ENCODE results near the gene NPHP4. TPM values are rescaled to one million over a fixed set of nuclear protein-coding genes. Genes with fewer than 3 reads are reported as not detected.

NPHP4 gene
- total RNA-seq, 2 experiments from 2014 or later: 14.2 to 15.7 TPM

DNA sequence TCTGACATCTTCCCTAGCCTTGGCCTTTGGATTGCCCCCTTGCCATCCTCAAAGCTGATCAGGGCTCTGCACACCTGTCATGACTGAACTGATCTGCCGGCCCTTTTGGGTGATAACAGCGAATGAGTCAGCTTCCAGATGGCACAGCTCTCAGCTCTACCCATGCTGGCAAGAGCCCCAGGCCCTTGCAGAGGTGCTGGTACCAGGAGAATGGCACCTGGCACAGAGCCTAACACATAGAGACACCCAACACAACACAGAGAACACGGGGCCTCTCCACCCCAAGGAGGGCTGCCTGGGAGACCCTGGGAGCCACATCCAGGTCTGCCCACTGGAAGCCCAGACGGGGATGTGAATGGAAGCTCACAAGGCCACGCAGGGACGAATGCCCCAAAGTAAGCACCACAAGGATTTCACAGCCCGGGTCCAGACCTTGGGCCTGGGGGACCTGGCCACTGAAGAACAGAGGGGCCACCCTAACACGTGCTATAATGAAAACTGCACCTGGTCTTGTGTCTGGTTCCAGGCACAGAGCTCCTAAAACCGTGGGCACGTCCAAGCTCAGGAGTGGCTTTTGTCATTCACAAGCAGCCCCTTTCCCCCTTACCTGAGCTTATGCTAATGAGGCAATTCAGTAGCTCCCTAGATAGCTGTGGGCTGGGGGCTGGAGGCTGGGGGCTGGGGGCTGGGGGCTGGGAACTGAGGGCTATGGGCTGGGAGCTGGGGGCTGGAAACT, 160.5 kb downstream of the NPHP4 start:
- ChIA-PET POLR2A (no interaction called here), CTCF (no interaction called here)

DNA sequence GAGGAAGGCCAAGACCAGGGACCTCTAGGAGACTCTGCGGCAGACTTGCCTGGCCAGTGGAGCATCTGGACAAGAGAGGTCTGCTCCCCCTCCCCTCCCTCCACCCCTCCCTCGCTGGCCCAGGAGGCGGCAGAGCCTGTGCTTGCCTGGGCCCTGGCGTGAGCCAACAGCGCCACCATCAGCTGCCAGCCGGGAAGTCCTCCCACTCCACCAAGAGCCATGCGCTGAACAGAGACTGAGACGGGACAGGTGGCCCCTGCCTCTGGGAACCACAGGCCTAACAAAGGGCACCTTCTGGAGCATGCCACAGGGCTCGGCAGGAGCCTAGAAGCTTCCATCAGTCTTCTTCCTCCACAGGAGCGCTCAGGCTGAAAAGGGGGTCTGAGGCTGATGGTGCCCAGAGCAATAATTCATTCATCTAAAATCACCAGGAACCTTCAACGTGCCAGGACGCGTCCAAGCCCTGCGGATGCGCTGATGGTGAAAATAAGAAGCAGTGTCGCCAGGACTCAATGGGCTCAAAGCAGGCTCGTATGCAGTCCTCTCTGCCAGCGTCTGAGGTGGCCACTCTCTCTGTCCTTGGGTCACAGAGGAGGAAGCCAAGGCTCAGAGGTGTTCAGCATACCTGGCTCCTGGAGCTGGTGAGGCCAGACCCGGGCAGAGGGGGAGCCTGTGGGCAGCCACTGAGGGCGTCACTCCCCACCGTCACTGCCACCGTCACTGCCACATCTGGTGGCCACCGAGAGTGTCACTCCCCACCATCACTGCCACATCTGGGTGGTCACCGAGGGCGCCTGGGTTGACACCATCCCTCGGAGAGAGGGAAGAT, 161.2 kb downstream of the NPHP4 start:
- CTCF ChIA-PET: no interaction called here
- POLR2A ChIA-PET: no interaction called here

DNA sequence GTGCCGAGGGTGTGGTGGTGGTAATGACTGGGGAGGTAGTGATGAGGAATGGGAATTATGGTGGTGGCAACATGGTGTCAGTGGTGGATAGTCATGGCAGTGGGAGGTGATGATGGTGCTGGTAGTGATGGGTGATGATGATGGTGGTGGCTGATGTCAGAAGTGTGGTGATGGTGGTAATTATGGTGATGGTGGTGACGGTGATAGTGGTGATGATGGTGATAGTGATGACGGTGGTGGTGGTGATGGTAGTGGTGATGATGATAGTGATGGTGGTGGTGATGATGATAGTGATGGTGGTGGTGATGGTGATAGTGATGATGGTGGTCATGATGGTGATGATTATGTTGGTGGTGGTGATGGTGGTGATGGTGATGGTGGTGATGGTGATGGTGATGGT, 162.8 kb downstream of the NPHP4 start:
- ChIA-PET CTCF (no interaction called here), POLR2A (no interaction called here)

DNA sequence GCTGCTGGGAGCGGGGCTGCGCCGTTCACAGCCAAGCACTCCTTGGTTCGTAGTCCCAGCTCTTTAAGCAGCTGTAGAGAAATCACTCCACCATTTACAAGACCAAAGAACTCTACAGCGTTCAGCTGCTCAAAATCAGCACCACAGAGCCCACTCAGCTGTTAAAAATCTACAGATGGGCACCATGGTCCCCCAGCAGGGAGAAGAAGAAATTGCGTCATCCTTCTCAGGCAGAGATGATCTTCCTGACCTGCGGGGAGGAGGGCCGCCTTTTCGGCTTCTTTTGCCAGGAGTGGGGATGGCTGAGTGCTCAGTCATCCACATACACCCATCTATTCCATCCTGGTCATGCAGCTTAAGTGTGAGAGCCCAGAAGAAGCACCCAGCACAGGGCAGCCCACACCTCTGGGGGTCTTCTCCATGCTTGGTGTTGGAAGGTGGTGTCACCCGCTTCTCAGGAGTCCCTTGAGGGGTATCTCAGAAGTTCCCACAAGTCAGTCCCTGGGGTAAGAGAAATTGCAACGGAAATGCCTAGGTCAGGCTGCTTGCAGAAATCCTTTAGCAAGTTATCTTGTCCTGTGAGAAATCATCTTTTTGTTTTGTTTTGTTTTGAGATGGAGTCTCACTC, 163.8 kb downstream of the NPHP4 start:
- CTCF ChIA-PET: interaction anchor here (0.6 kb wide), 1 partner anchor 174 kb away, joined by 4 read pairs; no protein-coding TSS in a partner anchor

DNA sequence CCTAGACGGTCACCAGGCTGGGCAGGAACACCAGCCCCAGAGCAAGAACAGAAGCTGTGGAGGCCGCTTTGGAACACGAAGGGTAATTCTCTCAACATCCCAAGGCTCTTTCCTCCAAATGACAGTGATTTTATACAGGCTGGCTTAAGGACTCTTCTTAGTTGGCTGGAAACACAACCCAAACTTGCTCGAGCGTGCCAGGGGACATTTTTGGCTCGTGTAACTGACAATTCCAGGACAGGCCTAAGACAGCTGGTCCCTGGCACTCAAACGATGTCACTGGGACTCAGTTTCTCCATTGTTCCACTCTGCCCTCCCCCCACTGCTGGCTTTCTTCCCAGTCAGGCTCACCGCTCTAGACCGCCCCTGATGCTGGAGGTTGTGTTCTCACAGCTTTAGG, 164.7 kb downstream of the NPHP4 start:
- CTCF ChIA-PET: no interaction called here
- POLR2A ChIA-PET: no interaction called here

More for the DNA sequence above, 163.8 kb downstream of the NPHP4 start:
- POLR2A ChIA-PET: no interaction called here

DNA sequence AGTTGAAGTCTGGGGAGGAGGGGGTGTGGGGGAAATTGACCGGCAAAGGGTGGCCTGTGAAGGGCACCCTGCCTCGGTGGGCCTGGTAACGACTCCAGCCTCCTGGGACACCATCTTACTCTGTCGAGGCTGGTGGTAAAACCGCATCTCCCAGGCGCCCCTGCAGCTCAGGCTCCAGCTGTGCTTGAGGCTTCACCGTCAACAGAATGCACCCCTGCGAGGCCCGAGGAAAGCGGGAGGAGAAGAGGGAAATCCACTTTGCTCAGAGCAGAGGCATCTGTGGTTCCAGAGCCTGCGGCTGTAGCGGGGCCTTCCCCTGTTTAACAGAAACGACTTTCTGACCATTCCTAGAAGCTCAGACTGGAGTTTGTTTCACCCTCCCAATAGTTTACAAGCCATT, 165.6 kb downstream of the NPHP4 start:
- CTCF ChIA-PET: interaction anchor here (0.6 kb wide), 1 partner anchor 1214 kb away, joined by 5 read pairs; no protein-coding TSS in a partner anchor
- POLR2A ChIA-PET: interaction anchor here (0.9 kb wide), 1 partner anchor 199 kb away, joined by 3 read pairs; no protein-coding TSS in a partner anchor

DNA sequence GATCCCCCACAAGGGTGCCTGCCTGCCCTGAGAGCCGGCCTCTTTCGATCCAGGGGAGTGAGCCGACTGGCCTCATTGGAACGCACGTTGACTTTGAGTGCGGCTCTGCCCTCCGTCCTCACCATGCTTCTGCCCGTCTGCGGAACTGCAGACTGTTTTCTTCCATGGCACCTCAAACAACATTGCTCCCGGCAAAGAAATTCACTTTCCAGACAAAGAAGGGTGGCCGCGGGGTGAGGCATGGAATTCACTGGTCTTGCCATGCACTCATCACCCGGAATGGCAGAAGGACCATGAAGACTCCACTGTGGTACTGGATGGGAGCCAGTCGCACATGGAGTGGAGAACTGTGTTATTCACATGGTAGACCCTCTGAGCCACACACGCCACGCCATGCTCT, 169.5 kb downstream of the NPHP4 start:
- POLR2A ChIA-PET: no interaction called here
- CTCF ChIA-PET: no interaction called here

DNA sequence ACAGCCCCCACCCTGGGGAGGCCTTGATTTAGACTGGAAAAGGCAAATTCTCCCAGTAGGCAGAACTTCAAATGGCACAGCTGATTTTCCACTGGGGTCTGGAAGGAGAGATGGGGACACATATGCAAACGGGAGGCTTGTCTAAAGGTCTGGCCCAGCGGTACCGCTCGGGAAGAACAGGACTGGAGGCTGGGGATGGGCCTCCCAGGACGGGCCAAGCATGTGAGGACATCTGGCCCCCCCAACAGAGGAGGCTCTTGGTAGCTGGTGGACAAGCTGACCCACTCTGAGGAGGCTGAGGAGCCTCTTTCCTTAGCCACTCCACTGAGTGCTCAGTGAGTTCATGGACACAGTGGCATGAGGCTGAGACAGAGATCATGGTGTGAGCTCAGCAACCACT, 170.0 kb downstream of the NPHP4 start:
- ChIA-PET CTCF (no interaction called here), POLR2A (no interaction called here)

DNA sequence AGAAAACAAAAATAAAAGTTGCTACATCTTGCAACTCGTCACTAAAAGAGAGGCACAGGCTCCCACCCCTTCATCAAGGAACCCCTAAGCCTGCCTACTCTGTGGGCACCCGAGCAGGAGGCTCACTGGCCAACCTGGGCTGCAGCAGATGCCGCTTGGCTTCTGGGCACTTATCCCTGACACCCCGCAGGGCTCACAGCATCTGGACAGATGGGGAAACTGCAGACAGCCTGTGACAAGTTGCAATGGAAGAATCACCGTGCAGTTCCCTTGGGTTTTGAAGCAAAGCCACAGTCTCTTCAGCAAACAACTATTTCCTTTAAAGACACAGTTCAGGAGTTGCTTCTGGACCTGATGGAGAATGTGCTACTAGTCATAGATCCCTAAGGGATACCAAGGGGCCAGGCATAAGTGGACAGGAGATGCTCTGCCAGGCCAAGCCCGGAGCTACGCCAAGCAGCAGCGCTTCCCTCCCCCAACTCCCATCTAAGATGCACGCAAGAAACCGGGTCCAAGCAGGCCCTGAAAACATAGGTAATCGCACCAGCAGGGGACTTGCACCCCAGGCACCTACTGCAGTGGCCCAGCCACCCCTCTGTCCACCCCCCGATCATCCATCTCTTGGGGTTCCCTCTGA, 170.6 kb downstream of the NPHP4 start:
- ChIA-PET CTCF (no interaction called here), POLR2A (no interaction called here)

DNA sequence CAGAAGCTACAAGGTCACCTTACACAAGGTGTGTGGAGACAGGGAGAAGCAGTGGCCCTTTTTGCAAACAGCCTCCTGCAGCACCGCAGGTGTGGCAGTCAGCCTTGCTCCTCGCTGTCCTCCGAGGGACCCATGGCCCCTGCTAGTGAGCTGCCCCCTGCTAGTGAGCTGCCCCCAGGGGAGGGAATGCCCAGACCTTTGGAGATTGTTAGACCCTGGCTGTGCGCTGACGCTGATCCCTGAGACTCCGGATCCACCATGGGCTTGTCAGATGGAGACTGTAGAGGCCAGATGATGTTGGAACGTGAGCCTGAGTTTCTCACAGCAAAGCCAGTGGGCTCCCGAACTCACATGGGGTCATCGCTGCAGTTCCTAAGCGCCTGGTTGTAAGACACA, 172.2 kb downstream of the NPHP4 start:
- ChIA-PET POLR2A (no interaction called here), CTCF (interaction anchor here (0.8 kb wide), 1 partner anchor 18 kb away, joined by 3 read pairs; no protein-coding TSS in a partner anchor)

DNA sequence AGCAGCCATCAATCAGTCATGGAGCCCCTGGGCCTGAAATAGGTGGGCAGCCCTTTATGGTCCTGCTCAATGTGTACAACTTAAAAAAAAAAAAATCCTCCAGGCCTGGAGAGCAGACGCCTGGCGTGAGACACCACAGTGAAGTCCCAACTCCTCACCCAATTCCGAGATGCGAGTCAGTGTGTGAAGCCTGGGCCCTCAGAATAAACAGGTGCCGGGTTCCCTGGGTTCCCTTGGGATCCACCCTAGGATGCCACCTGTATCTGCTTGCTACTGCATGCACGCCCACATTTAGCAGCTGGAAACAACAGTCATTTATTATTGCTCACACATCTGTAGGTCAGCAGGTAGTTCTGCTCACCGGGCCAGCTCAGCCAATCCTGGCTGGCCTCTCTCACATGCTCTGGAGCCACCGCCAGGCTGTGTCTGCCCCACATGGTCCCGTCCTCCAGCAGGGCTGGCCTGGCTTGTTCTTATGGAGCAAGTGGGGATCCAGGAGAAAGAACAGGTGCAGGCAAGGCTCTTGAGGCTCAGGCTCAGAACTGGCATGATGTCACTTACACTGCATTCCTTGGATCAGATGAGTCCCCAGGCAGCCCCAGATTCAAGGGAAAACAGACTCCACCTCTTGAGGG, 172.7 kb downstream of the NPHP4 start:
- CTCF ChIA-PET: interaction anchor here (0.8 kb wide), 1 partner anchor 17 kb away, joined by 3 read pairs; no protein-coding TSS in a partner anchor
- POLR2A ChIA-PET: no interaction called here

DNA sequence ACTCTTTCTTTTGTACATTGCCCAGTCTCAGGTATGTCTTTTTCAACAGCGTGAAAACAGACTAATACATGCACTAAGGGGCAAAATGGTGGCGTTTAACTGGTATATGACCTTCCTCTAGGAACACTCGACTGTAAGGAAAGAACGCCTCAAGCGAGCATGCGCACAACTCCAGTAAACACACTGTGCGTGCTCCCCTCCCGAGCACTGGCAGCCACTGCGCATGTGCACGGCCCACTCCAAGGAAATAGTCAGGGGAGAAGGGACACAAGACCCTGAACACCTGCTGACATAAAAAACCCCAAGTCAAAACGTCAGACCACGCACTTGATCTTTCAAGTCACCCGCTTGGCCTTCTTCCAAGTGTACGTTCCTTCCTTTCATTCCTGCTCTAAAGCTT, 173.5 kb downstream of the NPHP4 start:
- ChIA-PET CTCF (no interaction called here), POLR2A (no interaction called here)

DNA sequence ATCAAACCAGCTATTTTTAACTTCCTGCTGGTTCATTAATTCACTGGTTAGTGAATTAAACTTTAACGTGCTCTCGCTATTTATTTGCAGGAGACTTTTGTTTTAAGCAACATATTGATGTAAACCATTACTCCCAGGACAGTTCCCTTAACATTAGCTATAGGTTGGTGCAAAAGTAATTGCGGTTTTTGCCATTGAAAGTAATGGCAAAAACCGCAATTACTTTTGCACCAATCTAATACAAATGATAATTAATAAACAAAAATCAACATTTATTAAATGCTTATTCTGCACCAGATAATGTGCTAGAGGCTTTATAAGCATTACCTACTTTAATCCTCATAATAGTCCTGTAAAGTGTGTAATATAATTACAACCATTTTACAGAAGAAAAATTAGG, 176.5 kb downstream of the NPHP4 start:
- POLR2A ChIA-PET: no interaction called here
- CTCF ChIA-PET: no interaction called here

DNA sequence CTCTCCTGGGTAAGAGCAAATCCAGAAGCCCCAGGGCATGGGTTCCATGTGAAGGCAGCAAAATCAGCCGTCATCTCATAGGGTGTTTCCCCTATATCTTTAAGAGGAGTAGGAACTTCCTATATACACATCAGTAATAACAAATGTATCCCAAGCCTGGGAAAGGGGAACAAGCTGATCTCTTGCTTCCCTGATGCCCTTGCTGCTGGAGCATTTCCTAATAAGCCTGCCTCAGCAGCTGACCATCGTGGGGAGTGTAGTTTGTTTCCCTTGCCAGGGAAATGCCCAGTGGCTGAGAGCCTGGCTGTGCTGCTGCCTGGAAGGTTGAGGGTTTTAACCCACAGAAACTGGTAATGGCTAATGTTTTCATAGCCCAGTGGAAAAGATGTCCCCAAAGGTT, 177.0 kb downstream of the NPHP4 start:
- ChIA-PET CTCF (no interaction called here), POLR2A (no interaction called here)

DNA sequence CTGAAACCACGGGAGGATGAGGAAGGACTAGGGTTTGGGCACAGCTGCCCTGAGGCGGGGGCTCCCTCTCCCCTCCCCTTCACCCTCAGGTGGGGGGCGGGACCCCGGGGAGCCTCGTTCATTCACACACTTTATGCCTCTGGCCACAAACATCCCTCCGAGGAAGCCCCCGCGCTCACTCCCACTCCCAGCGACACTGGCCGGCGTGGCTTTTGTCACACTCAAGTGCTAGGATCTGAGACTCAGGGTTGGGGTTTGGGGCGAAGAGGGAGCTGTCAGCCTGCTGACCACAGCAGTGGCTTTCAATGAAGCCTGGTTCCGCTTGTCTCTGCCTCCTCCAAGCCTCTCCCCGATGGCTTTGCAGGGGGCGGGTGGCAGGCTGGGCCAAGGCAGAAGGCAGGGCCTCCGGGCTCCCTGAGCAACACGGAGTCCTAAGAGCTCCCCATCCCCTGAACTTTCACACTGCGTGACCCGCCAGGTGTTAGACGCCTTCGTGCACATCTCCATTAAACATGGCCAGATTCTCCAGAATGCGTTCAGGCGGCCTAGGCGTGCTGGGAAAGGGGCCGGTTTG, 178.1 kb downstream of the NPHP4 start:
- ChIA-PET CTCF (no interaction called here), POLR2A (no interaction called here)

DNA sequence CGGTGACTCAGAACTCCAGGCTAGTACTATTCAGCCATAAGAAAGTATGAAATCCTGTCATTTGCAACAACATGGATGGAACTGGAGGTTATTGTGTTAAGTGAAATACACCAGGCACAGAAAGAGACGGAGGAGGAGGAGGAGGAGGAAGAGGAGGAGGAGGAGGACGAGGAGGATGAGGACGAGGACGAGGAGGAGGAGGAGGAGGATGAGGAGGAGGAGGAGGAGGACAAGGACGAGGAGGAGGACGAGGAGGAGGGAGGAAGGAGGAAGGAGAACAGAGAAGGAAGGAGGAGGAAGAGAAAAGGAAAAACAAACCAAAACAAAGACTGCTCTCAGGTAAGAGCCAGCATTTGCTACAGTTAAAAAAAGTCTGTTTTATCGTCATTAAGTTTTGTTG, 178.7 kb downstream of the NPHP4 start:
- POLR2A ChIA-PET: no interaction called here
- CTCF ChIA-PET: no interaction called here
